Adipocyte (in vitro differentiated cells): ENCODE measurements around the gene EPS15.
"Not testable (repeated sequence)": the region's sequence is repeated elsewhere in the genome, so short reads cannot be mapped to it uniquely, and the experiment has no call there.

Source experiments
- DNase-seq: peaks from one replicate; pipeline ENCODE4 v3.0.0-alpha.2; 2015; ENCODE audit warnings: low read depth
- H3K27me3 ChIP-seq: replicated peaks from 2 replicates; pipeline ENCODE4 v1.7.0; 2013; ENCODE audit warnings: mild to moderate bottlenecking, low read length, moderate library complexity; ENCODE audit not compliant: control insufficient read depth, insufficient read depth
- H3K36me3 ChIP-seq: 2 replicates; pipeline ENCODE4 v1.7.0; 2013; ENCODE audit warnings: low read length, mild to moderate bottlenecking, moderate library complexity; ENCODE audit not compliant: control insufficient read depth, insufficient read depth, severe bottlenecking
- H3K4me1 ChIP-seq: 2 replicates; pipeline ENCODE4 v1.7.0; 2013; ENCODE audit warnings: mild to moderate bottlenecking, low read length, moderate library complexity; ENCODE audit not compliant: control insufficient read depth, insufficient read depth
- H3K4me3 ChIP-seq: 2 replicates; pipeline ENCODE4 v1.7.0; 2013; ENCODE audit warnings: mild to moderate bottlenecking, low read length, moderate library complexity
- H3K9ac ChIP-seq: 2 replicates; pipeline ENCODE4 v1.7.0; 2013; ENCODE audit warnings: mild to moderate bottlenecking, low read length, moderate library complexity
- H3K9me3 ChIP-seq: 2 replicates; pipeline ENCODE4 v1.7.0; 2013; ENCODE audit warnings: mild to moderate bottlenecking, low read length, moderate library complexity; ENCODE audit not compliant: control insufficient read depth

Gene EPS15

DNA sequence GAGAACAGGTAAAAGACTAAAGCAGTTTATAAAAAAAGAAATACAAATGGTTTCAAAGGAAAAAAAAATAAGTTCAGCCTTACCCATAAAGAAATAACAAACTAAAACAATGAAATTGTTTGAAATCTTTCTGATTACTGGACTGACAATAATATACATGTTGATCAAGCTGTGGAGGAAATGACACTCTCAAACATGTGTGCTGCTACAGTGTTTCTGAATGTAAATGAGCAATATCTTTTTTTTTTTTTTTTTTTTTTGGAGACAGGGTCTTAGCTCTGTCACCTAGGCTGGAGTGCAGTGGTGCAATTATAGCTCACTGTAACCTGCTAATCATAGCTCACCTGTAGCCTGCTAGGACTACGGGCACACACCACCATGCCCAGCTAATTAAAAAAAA, 6.5 kb downstream of the EPS15 start:
- Histone ChIP-seq H3K27me3 (no peaks in the 10 kb centered on the region), H3K4me1 (peaks cover 49% of the 10 kb centered on the region), H3K36me3 (peaks cover 1% of the 10 kb centered on the region), H3K4me3 (no peak overlapping the region), H3K9me3 (no peaks in the 10 kb centered on the region), H3K9ac (no peak overlapping the region)
- no peak for DNase-seq

DNA sequence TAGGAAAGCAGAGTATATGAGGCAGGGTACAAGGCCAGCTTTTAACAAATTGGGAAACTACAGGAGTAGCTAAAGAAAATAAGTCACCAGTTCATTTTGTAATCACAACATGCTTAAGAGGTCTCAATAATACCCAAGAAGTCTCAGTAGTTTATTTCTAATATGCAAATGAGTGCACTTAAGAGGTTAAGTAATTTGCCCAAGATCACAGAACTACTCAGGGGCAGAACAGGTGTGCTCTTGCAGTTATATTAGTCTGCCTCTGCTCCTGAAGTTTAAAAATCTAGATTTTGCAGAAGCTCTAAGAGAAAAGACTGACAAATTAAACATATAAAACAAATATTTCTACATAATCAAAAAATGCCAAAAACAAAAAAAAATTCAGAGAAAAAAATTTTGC, 6.9 kb downstream of the EPS15 start:
- no peak overlapping the region for H3K4me3 ChIP-seq
- no peak for DNase-seq
- H3K36me3 ChIP-seq, result peaks cover 3% of the 10 kb centered on the region
- H3K9me3 ChIP-seq, result no peaks in the 10 kb centered on the region
- no peak overlapping the region for H3K9ac ChIP-seq
- H3K4me1 ChIP-seq, result peaks cover 48% of the 10 kb centered on the region
- H3K27me3 ChIP-seq, result no peaks in the 10 kb centered on the region

GRCh38 chr1:51509773-51510172, 9.3 kb downstream of the EPS15 start:
- Histone ChIP-seq H3K9me3 (no peaks in the 10 kb centered on the region), H3K4me3 (no peak overlapping the region), H3K27me3 (no peaks in the 10 kb centered on the region), H3K9ac (no peak overlapping the region), H3K4me1 (peaks cover 45% of the 10 kb centered on the region), H3K36me3 (peaks cover 3% of the 10 kb centered on the region)
- no peak for DNase-seq

DNA sequence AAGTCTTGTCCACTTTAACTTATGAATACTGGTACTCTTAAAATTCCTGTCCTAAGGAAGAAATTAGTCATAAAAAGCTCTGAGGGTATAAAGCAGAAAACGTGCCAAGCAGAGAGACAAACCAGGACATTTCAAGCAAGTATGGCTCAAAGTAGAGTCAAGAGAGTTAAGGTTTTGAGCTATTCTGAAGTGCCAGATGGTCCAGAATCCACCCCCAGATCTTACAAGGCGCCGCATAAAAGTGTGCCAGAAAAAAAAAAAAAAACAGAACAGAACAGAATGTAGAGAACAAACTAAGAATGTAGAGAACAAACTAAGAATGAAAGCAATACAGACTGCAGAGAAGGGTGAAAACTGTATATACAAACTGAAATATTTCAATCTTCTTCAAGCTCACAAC, 12.5 kb downstream of the EPS15 start:
- H3K27me3 ChIP-seq, result no peaks in the 10 kb centered on the region
- H3K9ac ChIP-seq, result peak overlapping the region; percentile 79
- peaks cover 29% of the 10 kb centered on the region for H3K4me1 ChIP-seq
- H3K9me3 ChIP-seq, result no peaks in the 10 kb centered on the region
- peak overlapping the region; percentile 73 for H3K4me3 ChIP-seq
- H3K36me3 ChIP-seq, result peaks cover 15% of the 10 kb centered on the region
- DNase-seq, result peak; percentile 87

DNA sequence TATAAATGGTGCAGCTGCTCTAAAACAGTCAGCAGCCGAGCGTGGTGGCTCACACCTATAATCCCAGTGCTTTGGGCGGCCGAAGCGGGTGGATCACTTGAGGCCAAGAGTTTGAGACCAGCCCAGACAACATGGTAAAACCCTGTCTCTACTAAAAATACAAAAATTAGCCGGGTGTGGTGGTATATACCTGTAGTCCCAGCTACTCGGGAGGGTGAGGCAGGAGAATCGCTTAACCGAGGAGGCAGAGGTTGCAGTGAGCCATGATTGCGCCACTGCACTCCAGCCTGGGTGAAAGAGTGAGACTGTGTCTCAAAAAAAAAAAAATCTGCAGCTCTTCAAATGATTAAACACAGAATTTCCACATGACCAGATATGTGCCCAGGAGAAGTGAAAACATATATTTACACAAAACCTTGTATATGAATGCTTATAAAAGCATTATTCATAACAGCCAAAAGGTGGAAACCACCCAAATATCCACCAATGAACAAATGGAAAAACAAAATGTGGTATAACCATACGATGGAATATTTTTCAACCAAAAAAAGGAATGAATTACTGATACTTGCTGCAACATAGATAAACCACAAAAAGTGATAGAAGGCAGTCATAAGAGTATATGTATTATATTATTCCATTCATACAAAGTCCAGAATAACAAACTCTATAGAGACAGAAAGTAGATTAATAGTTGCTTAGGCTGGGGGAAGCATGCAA, 14.1 kb downstream of the EPS15 start:
- H3K9me3 ChIP-seq, result no peaks in the 10 kb centered on the region
- no peak overlapping the region for H3K4me3 ChIP-seq
- peaks cover 15% of the 10 kb centered on the region for H3K36me3 ChIP-seq
- H3K9ac ChIP-seq, result no peak overlapping the region
- DNase-seq, result no peak
- H3K27me3 ChIP-seq, result no peaks in the 10 kb centered on the region
- peaks cover 29% of the 10 kb centered on the region for H3K4me1 ChIP-seq

GRCh38 chr1:51501218-51501630, 17.8 kb downstream of the EPS15 start:
- DNase-seq, H3K9me3 ChIP-seq: not testable (repeated sequence)

DNA sequence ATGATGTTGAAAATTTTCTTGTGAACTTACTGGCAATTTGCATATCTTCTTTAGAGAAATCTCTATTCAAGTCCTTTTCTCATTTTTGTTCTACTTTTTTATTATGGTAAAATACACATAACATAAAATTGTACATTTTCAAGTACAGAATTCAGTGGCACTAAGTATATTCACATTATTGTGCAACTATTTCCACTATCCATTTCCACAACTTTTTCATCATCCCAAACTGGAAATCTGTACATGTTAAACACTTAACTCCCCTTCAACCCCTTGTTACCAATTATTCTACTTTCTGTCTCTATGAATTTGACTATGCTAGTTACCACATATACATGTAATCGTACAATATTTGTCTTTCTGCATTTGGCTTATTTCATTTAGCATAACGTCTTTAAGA, 19.4 kb downstream of the EPS15 start:
- no peak for DNase-seq
- Histone ChIP-seq H3K4me3 (no peak overlapping the region), H3K9me3 (no peaks in the 10 kb centered on the region), H3K9ac (no peak overlapping the region), H3K27me3 (no peaks in the 10 kb centered on the region), H3K36me3 (peaks cover 11% of the 10 kb centered on the region), H3K4me1 (peaks cover 2% of the 10 kb centered on the region)

More at GRCh38 chr1:51501218-51501630, 17.8 kb downstream of the EPS15 start:
- peaks cover 13% of the 10 kb centered on the region for H3K4me1 ChIP-seq
- peaks cover 11% of the 10 kb centered on the region for H3K36me3 ChIP-seq
- H3K4me3 ChIP-seq, H3K9ac ChIP-seq, H3K27me3 ChIP-seq: not testable (repeated sequence)

DNA sequence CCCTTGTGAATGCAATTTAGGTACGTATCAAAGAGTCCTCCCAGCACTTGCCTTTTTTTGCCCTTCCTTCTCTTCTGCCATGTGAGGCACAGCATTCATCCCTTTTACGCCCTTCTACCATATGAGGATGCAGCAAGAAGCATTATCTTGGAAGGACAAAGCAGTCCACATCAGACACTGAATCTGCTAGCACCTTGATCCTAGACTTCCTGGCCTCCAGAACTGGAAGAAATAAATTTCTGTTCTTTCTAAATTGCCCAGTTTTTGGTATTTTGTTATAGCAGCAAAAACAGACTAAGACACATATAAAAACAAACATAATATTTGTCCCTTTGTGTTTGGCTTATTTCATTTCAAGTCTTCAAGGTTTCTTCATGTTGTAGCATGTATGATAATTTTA, 20.1 kb downstream of the EPS15 start:
- DNase-seq, result no peak
- no peaks in the 10 kb centered on the region for H3K9me3 ChIP-seq
- H3K36me3 ChIP-seq, result peaks cover 11% of the 10 kb centered on the region
- no peak overlapping the region for H3K4me3 ChIP-seq
- no peaks in the 10 kb centered on the region for H3K4me1 ChIP-seq
- H3K27me3 ChIP-seq, result no peaks in the 10 kb centered on the region
- H3K9ac ChIP-seq, result no peak overlapping the region

GRCh38 chr1:51497340-51497739, 21.7 kb downstream of the EPS15 start:
- Histone ChIP-seq H3K36me3 (no peaks in the 10 kb centered on the region), H3K4me1 (no peaks in the 10 kb centered on the region), H3K27me3 (no peaks in the 10 kb centered on the region), H3K9me3 (no peaks in the 10 kb centered on the region), H3K4me3 (no peak overlapping the region), H3K9ac (no peak overlapping the region)
- DNase-seq, result no peak

- Histone ChIP-seq H3K4me3 (no peak overlapping the region), H3K9me3 (no peaks in the 10 kb centered on the region), H3K27me3 (no peaks in the 10 kb centered on the region), H3K4me1 (peaks cover 11% of the 10 kb centered on the region), H3K36me3 (no peaks in the 10 kb centered on the region), H3K9ac (no peak overlapping the region)
- DNase-seq, result no peak
These were observed 24.8 kb downstream of the EPS15 start for GRCh38 chr1:51494138-51494830.

- Histone ChIP-seq H3K36me3 (no peaks in the 10 kb centered on the region), H3K27me3 (no peaks in the 10 kb centered on the region), H3K4me1 (peaks cover 24% of the 10 kb centered on the region), H3K9me3 (no peaks in the 10 kb centered on the region), H3K4me3 (no peak overlapping the region), H3K9ac (no peak overlapping the region)
- no peak for DNase-seq
These were observed 27.7 kb downstream of the EPS15 start for GRCh38 chr1:51491166-51491981.
